T-cell (primary cell): Measurements from ENCODE around the gene STK17B. TPM values are rescaled to one million over a fixed set of nuclear protein-coding genes. Genes with fewer than 3 reads are reported as not detected.
A peak's percentile ranks its signal among the peaks of the same experiment; 100 is the strongest.

Experiments
- ATAC-seq, 4 experiments: fragments of 200-7000 bp in 3 of 4; fragments of 150-1000 bp in 1 of 4; cut with Tn5 transposase; replicated peaks in 1 of 4; 1 replicate in 3 of 4; 2 replicates in 1 of 4; pipeline ENCODE4 v1.10.0; 2021; ENCODE audit warnings: moderate library complexity in 3 of 4, mild to moderate bottlenecking in 2 of 4, moderate number of reproducible peaks in 1 of 4
- CTCF ChIA-PET, 2 donors: fragments of 300-600 bp; sonication (Branson Sonifier 250); formaldehyde crosslinking; loops; one replicate each; lab custom pipeline; 2022; ENCODE audit warnings: antibody characterized with exemption in 2 of 2; lab: Charles Lee
- POLR2A ChIA-PET, 2 donors: fragments of 300-600 bp; sonication (Branson Sonifier 250); formaldehyde crosslinking; loops; one replicate each; lab custom pipeline; 2022; ENCODE audit warnings: antibody characterized with exemption in 2 of 2; lab: Charles Lee
- DNase-seq, 35 experiments: peaks; one replicate each; pipeline versions ENCODE4 v3.0.0 to v3.0.0-alpha.2; 2013 to 2023
- H3K27ac ChIP-seq: one replicate; pipeline ENCODE4 v1.5.1; 2013; ENCODE audit warnings: low read length
- H3K27me3 ChIP-seq, 2 experiments: replicated peaks in 1 of 2; 1 replicate in 1 of 2; 2 replicates in 1 of 2; pipeline versions ENCODE4 v1.6.1 to v1.7.0; 2013; ENCODE audit warnings: low read length in 1 of 2, mixed read lengths in 1 of 2; ENCODE audit not compliant: control insufficient read depth in 2 of 2, insufficient read depth in 2 of 2; ENCODE audit errors: extremely low read depth in 1 of 2
- H3K36me3 ChIP-seq, 2 donors: 1 replicate in 1 of 2; 2 replicates in 1 of 2; pipeline versions ENCODE4 v1.6.1 to v1.7.0; 2013; ENCODE audit warnings: low read length in 1 of 2; ENCODE audit not compliant: control insufficient read depth in 2 of 2, insufficient read depth in 1 of 2; ENCODE audit errors: extremely low read depth in 1 of 2
- H3K4me1 ChIP-seq, 2 experiments: 1 replicate in 1 of 2; 2 replicates in 1 of 2; pipeline versions ENCODE4 v1.6.1 to v1.7.0; 2013; ENCODE audit warnings: low read length in 2 of 2, mixed read lengths in 1 of 2; ENCODE audit not compliant: insufficient read depth in 2 of 2, control insufficient read depth in 1 of 2; ENCODE audit errors: extremely low read depth in 1 of 2
- H3K4me3 ChIP-seq, 2 donors: 1 replicate in 1 of 2; 2 replicates in 1 of 2; pipeline versions ENCODE4 v1.5.1 to v1.7.0; 2013; ENCODE audit warnings: mild to moderate bottlenecking in 2 of 2, low read length in 1 of 2, moderate library complexity in 1 of 2; ENCODE audit not compliant: control insufficient read depth in 1 of 2; ENCODE audit errors: extremely low read depth in 1 of 2
- H3K9me3 ChIP-seq: 2 replicates; pipeline ENCODE4 v1.7.0; 2013
- H3K27ac Mint-ChIP-seq, 2 donors: one replicate each; pipeline ENCODE4 v1.8.0; 2020 to 2021; ENCODE audit warnings: mild to moderate bottlenecking in 2 of 2, mixed read lengths in 2 of 2
- H3K27me3 Mint-ChIP-seq, 2 donors: one replicate each; pipeline ENCODE4 v1.8.0; 2021 to 2022; ENCODE audit warnings: mixed read lengths in 2 of 2
- H3K36me3 Mint-ChIP-seq: one replicate; pipeline ENCODE4 v1.8.0; 2021; ENCODE audit warnings: mixed read lengths
- H3K4me1 Mint-ChIP-seq, 3 donors: one replicate each; pipeline ENCODE4 v1.8.0; 2020 to 2022; ENCODE audit warnings: mixed read lengths in 3 of 3, mild to moderate bottlenecking in 1 of 3
- H3K4me3 Mint-ChIP-seq, 3 donors: one replicate each; pipeline ENCODE4 v1.8.0; 2020 to 2022; ENCODE audit warnings: mild to moderate bottlenecking in 3 of 3, mixed read lengths in 3 of 3, moderate library complexity in 3 of 3
- H3K9me3 Mint-ChIP-seq, 3 donors: one replicate each; pipeline ENCODE4 v1.8.0; 2020 to 2022; ENCODE audit warnings: mixed read lengths in 3 of 3
- WGBS: methylation state at CpG from one replicate; pipeline ENCODE4 v1.1.5; 2013; ENCODE audit warnings: missing lambda C conversion rate; ENCODE audit not compliant: insufficient coverage; 5-methylcytosine and 5-hydroxymethylcytosine counted together
- total RNA-seq, 35 experiments: library from RNA in 6 of 35; stranded (reverse) in 6 of 35; fragments of 120-200 nt in 1 of 35; gene quantifications; one replicate each; pipeline versions ENCODE4 v1.2.1 to v1.2.4 and lab custom pipeline; 2013 to 2026

Gene STK17B
- total RNA-seq, 5 donors from 2014 or later (not counting 1 experiment from before 2014, with no cell fraction given) = 218 to 478 (median 248) TPM

GRCh38 chr2:196166876-196167275, 4.5 kb downstream of the STK17B start:
- H3K9me3 ChIP-seq = no peaks in the 10 kb centered on the region
- no peaks in the 10 kb centered on the region for H3K27me3 ChIP-seq
- DNase-seq (peak in 6 of 35 experiments; percentile 32 to 68 (median 40)), ATAC-seq (peak; percentile 13 to 21 (median 18))
- peaks cover 4 to 28% of the 10 kb centered on the region in 2 donors for H3K36me3 ChIP-seq
- H3K27me3 Mint-ChIP-seq = no peaks in the 10 kb centered on the region
- H3K4me1 Mint-ChIP-seq = peaks cover 35 to 47% (median 47%) of the 10 kb centered on the region in 3 donors
- H3K4me3 Mint-ChIP-seq = peak overlapping the region; percentile 88 to 99 (median 98)
- POLR2A ChIA-PET = interaction anchor here (0.5 to 4.0 kb wide), 33 partner anchors 9 to 163 kb away, joined by 3 to 29 read pairs (median 5); partner anchors contain the start of gene DNAH7 (in 1 of the 2)
- peaks cover 17 to 26% of the 10 kb centered on the region in 2 experiments for H3K4me1 ChIP-seq
- H3K9me3 Mint-ChIP-seq = no peaks in the 10 kb centered on the region
- CTCF ChIA-PET = interaction anchor here (0.5 to 2.4 kb wide), 15 partner anchors 9 to 516 kb away, joined by 3 to 15 read pairs (median 4); no protein-coding TSS in a partner anchor
- peak overlapping the region; percentile 86 to 99 for H3K4me3 ChIP-seq
- peaks cover 48% of the 10 kb centered on the region for H3K36me3 Mint-ChIP-seq
- H3K27ac Mint-ChIP-seq = peak overlapping the region; percentile 85 to 91
- peak overlapping the region; percentile 93 for H3K27ac ChIP-seq
- WGBS = 0% methylated on average over 1 of the region's 1 CpG

- no CpG with 5 or more reads among the region's 4 CpGs for WGBS
- H3K9me3 Mint-ChIP-seq = no peaks in the 10 kb centered on the region
- DNase-seq (no peak), ATAC-seq (no peak)
- H3K27ac Mint-ChIP-seq = peak overlapping the region; percentile 84 to 91
- H3K4me3 Mint-ChIP-seq = peak overlapping the region; percentile 80 to 99 (median 86)
- no peaks in the 10 kb centered on the region for H3K9me3 ChIP-seq
- ChIA-PET CTCF (interaction anchor here (0.6 to 2.3 kb wide), 10 partner anchors 12 to 133 kb away, joined by 3 to 13 read pairs (median 4); partner anchors contain the start of gene DNAH7 (in 1 of the 2)), POLR2A (interaction anchor here (0.5 to 4.0 kb wide), 13 partner anchors 10 to 606 kb away, joined by 3 to 29 read pairs (median 5); no protein-coding TSS in a partner anchor)
- H3K4me1 ChIP-seq = peaks cover 21 to 38% of the 10 kb centered on the region in 2 experiments
- peaks cover 50% of the 10 kb centered on the region for H3K36me3 Mint-ChIP-seq
- peaks cover 4 to 32% of the 10 kb centered on the region in 2 donors for H3K36me3 ChIP-seq
- H3K27me3 Mint-ChIP-seq = no peaks in the 10 kb centered on the region
- H3K27ac ChIP-seq = peak overlapping the region; percentile 93
- H3K27me3 ChIP-seq = no peaks in the 10 kb centered on the region
- peak overlapping the region; percentile 23 to 86 for H3K4me3 ChIP-seq
- peaks cover 48 to 61% (median 52%) of the 10 kb centered on the region in 3 donors for H3K4me1 Mint-ChIP-seq
Observed at GRCh38 chr2:196165016-196165415, 6.4 kb downstream of the STK17B start.

DNA sequence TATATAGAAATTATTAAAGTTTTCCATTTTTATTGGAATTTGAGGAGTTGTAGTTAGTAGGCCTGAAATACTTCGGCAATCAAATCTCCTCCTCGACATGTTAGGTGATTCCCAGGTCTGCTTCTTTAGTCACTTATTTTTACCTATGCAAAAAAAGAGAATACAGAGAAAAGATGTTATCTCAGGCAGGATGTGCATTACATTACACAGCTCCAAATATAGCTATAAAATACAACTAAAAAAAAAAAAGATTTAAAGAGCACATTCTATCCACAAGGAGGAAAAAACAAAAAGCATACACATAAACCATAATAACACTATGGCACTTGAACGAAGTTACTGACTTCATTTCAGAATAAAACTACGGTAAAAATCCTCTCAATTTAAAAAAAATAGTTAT, 8.1 kb downstream of the STK17B start:
- H3K36me3 ChIP-seq = peaks cover 4 to 41% of the 10 kb centered on the region in 2 donors
- POLR2A ChIA-PET = interaction anchor here (0.6 to 3.7 kb wide), 22 partner anchors 8 to 1212 kb away, joined by 3 to 18 read pairs (median 4); partner anchors contain the start of gene STK17B (in 2 of the 2)
- H3K36me3 Mint-ChIP-seq = peaks cover 43% of the 10 kb centered on the region
- H3K9me3 ChIP-seq = no peaks in the 10 kb centered on the region
- CTCF ChIA-PET = interaction anchor here (0.5 to 2.3 kb wide), 16 partner anchors 14 to 506 kb away, joined by 3 to 13 read pairs (median 4); partner anchors contain the start of gene SLC39A10 (in 1 of the 2)
- peak overlapping the region; percentile 78 to 98 for H3K27ac Mint-ChIP-seq
- H3K27ac ChIP-seq = peak overlapping the region; percentile 93
- DNase-seq = peak in 1 of 35 experiments; percentile 70
- peak; percentile 27 to 49 (median 32) for ATAC-seq
- WGBS = no CpG with 5 or more reads among the region's 4 CpGs
- H3K9me3 Mint-ChIP-seq = no peaks in the 10 kb centered on the region
- H3K4me3 ChIP-seq = peak overlapping the region; percentile 63 to 86
- peaks cover 32 to 51% of the 10 kb centered on the region in 2 experiments for H3K4me1 ChIP-seq
- peak overlapping the region; percentile 67 to 99 (median 74) for H3K4me3 Mint-ChIP-seq
- H3K27me3 ChIP-seq = no peaks in the 10 kb centered on the region
- peaks cover 55 to 74% (median 63%) of the 10 kb centered on the region in 3 donors for H3K4me1 Mint-ChIP-seq
- no peaks in the 10 kb centered on the region for H3K27me3 Mint-ChIP-seq

GRCh38 chr2:196162586-196163175, 8.7 kb downstream of the STK17B start:
- Mint-ChIP-seq H3K4me3 (peak overlapping the region; percentile 67 to 99 (median 74)), H3K27ac (peak overlapping the region; percentile 78 to 98), H3K36me3 (peaks cover 44% of the 10 kb centered on the region), H3K27me3 (no peaks in the 10 kb centered on the region), H3K4me1 (peaks cover 61 to 78% (median 68%) of the 10 kb centered on the region in 3 donors), H3K9me3 (no peaks in the 10 kb centered on the region)
- ATAC-seq (peak in 3 of 4 experiments; percentile 9 to 25 (median 21)), DNase-seq (peak in 1 of 35 experiments; percentile 51)
- H3K9me3 ChIP-seq = no peaks in the 10 kb centered on the region
- H3K27me3 ChIP-seq = no peaks in the 10 kb centered on the region
- peak overlapping the region; percentile 93 for H3K27ac ChIP-seq
- H3K36me3 ChIP-seq = peaks cover 4 to 39% of the 10 kb centered on the region in 2 donors
- H3K4me1 ChIP-seq = peaks cover 32 to 54% of the 10 kb centered on the region in 2 experiments
- ChIA-PET POLR2A (interaction anchor here (0.5 to 3.7 kb wide), 23 partner anchors 7 to 1213 kb away, joined by 3 to 18 read pairs (median 4); partner anchors contain the start of gene STK17B (in 2 of the 2)), CTCF (interaction anchor here (0.6 to 2.3 kb wide), 16 partner anchors 14 to 506 kb away, joined by 3 to 13 read pairs (median 4); partner anchors contain the start of gene SLC39A10 (in 1 of the 2))
- H3K4me3 ChIP-seq = peak overlapping the region; percentile 63 to 86
- WGBS = 20% methylated on average over 1 of the region's 6 CpGs

DNA sequence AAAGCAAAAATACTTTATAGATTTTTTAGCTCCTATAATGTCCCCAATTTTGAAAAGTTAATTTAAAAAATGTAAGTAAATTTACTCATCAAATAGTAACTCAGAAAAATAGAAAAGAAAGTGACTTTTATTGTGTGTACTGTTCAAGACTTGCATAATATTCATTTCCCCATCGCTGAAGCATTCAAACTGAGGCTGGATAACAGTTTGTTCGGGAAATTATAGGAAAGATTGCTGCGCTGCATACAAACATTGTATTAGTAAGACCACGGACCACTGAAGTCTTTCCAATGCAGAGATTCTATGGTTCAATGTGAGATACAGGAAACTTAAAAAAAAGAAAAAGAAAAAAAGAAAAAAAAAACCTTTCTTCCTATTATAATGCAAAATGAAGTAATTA, 10.4 kb downstream of the STK17B start:
- ChIA-PET CTCF (interaction anchor here in 1 of 2 donors (0.6 kb wide), 1 partner anchor 190 kb away, joined by 3 read pairs; no protein-coding TSS in a partner anchor), POLR2A (interaction anchor here in 1 of 2 donors (0.8 to 1.4 kb wide), 6 partner anchors 9 to 92 kb away, joined by 3 to 28 read pairs (median 4); partner anchors contain the start of gene DNAH7)
- H3K9me3 ChIP-seq = no peaks in the 10 kb centered on the region
- no CpG with 5 or more reads among the region's 4 CpGs for WGBS
- ATAC-seq (no peak), DNase-seq (no peak)
- Mint-ChIP-seq H3K4me1 (peaks cover 72 to 85% (median 81%) of the 10 kb centered on the region in 3 donors), H3K27me3 (no peaks in the 10 kb centered on the region), H3K27ac (peak overlapping the region; percentile 78 to 98), H3K9me3 (no peaks in the 10 kb centered on the region), H3K4me3 (peak overlapping the region; percentile 59 to 99 (median 67)), H3K36me3 (peaks cover 45% of the 10 kb centered on the region)
- H3K4me1 ChIP-seq = peaks cover 37 to 66% of the 10 kb centered on the region in 2 experiments
- H3K27me3 ChIP-seq = no peaks in the 10 kb centered on the region
- H3K36me3 ChIP-seq = peaks cover 4 to 37% of the 10 kb centered on the region in 2 donors
- no peak overlapping the region for H3K4me3 ChIP-seq
- peak overlapping the region; percentile 93 for H3K27ac ChIP-seq
